Measurements from ENCODE around the gene FAM13A. TPM values are rescaled to one million over a fixed set of nuclear protein-coding genes. Genes with fewer than 3 reads are reported as not detected.
A peak's percentile ranks its signal among the peaks of the same experiment; 100 is the strongest.

Gene FAM13A
- total and polyA plus RNA-seq, 2 of the 13 experiments (the other 11 are each of a cell fraction or from before 2014, with no cell fraction given): 1.2 to 36.2 TPM

- POLR2A ChIA-PET: no interaction called here
- Histone ChIP-seq H3K79me2 (ENCODE audit: insufficient read depth, low read length) (no peaks in the 10 kb centered on the region), H3K4me2 (ENCODE audit: low read depth, low read length) (no peak overlapping the region), H3K36me3 (replicated peaks in 1 of 2; ENCODE audit: control insufficient read depth in 1 of 2, insufficient read depth in 2 of 2, low read length in 2 of 2) (no peaks in the 10 kb centered on the region), H3K4me3 (replicated peaks in 1 of 3; ENCODE audit: insufficient read depth in 1 of 3, low read depth in 2 of 3, low read length in 3 of 3) (no peak overlapping the region), H3K27me3 (ENCODE audit: control insufficient read depth in 1 of 2, insufficient read depth in 2 of 2, low read length in 2 of 2) (no peaks in the 10 kb centered on the region), H3K9ac (ENCODE audit: insufficient read depth, low read depth, low read length) (no peak overlapping the region), H4K20me1 (ENCODE audit: insufficient read depth, low read length) (no peaks in the 10 kb centered on the region), H3K27ac (ENCODE audit: extremely low read length, insufficient read depth, low read length) (no peak overlapping the region), H3K9me3 (ENCODE audit: low read length) (no peaks in the 10 kb centered on the region), H3K4me1 (ENCODE audit: insufficient read depth, low read length) (no peaks in the 10 kb centered on the region), H2AFZ (ENCODE audit: low read length) (no peak overlapping the region)
- in situ Hi-C loops (cut with HindIII; ENCODE audit: extremely low pct_ligation_motif_present, low pct_unique_long_range_greater_than_20kb) (no loop called here), intact Hi-C loops (cut with micrococcal nuclease; ENCODE audit: unreplicated experiment) (no loop called here)
- FAIRE-seq (no peak), ATAC-seq (no peak), DNase-seq (ENCODE audit: low spot score) (no peak)
- BruUV-seq (replicated peaks): no TSS peak
- CTCF ChIA-PET (ENCODE audit: low intra/inter-chr PET ratio, low total read pairs): no interaction called here
- peak; percentile 43; the same call in 1 of the 2 replicates for TF ChIP-seq MAFF (IDR thresholded peaks at IDR 0.05; ENCODE audit: low read depth, low read length)
- TF ChIP-seq KIAA2018 (CRISPR knock-in tag; IDR thresholded peaks at IDR 0.05; ENCODE audit: borderline replicate concordance): no peak
- peak in 1 of 2 experiments; percentile 60; a peak in 2 of 4 replicates for TF ChIP-seq MAFK (conservative IDR thresholded peaks at IDR 0.05 in 1 of 2, IDR thresholded peaks at IDR 0.05 in 1 of 2; ENCODE audit: low read length in 2 of 2)
- WGBS (ENCODE audit: low lambda C conversion rate): 87% methylated on average over 2 of the region's 2 CpGs
Measured at GRCh38 chr4:88858752-88859151, 198.2 kb downstream of the FAM13A start.
